Fibroblast of gingiva (primary cell): ENCODE results near the gene CD2AP.
A peak's percentile ranks its signal among the peaks of the same experiment; 100 is the strongest.

ENCODE experiments used
- DNase-seq: peaks from one replicate; pipeline ENCODE4 v3.0.0-alpha.2; 2011; ENCODE audit warnings: low read depth

CD2AP gene

DNA sequence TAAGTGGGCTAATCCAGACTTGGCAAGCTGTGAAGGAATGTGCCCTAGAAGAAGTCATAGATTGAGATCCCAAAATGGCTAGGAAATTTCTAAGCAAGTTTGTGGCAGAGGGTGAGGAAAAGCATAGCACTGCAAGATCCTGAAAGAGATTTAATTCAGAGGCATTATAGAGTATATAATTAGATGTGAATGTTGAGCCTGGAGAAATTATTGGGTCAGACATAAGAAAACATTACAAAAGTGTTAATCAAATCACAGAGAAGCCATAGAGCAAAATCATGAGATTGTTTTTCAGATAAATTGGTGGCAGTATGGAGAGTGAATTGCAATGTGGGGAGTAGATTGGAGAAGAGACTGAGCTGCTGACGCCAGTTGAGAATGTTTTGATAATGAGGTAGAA, 90.0 kb downstream of the CD2AP start:
- no peak for DNase-seq

DNA sequence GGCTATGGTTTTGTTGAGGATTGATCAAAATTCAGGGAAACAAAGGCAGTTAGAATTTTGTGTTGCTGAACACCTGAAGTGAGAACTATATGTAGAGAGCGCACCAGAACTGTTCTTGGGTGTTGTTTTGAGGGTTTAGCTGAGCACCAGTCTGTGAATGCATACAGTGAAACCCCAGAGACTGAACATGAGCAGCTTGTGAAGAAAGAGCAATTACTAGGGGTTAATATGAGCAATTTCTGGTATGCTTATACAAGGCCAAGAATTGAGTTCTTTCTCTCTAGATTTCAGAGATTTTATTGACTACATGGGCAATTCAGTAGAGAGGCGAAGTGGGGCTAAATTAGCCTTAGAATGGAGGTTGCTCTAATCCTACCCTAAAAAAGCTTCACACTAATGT, 93.9 kb downstream of the CD2AP start:
- DNase-seq: peak; percentile 7

DNA sequence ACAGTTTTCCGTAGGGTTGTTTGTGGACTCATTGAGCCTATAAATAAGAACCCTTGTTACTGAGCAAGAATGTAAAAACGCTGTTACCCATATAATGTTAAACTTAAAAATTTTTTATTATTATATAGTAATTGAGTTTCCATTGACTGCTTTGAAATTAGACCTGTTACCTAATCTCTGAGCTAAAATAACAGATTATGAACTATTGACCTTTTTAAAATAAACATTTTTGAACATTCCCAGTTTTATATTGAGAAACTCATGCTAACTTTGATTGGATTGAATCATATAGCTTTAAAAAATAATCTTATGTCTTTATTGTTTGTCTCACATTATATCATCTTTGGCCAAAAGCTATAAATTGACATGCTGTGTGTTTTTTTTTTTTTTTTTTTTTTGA, 95.5 kb downstream of the CD2AP start:
- DNase-seq: no peak

DNA sequence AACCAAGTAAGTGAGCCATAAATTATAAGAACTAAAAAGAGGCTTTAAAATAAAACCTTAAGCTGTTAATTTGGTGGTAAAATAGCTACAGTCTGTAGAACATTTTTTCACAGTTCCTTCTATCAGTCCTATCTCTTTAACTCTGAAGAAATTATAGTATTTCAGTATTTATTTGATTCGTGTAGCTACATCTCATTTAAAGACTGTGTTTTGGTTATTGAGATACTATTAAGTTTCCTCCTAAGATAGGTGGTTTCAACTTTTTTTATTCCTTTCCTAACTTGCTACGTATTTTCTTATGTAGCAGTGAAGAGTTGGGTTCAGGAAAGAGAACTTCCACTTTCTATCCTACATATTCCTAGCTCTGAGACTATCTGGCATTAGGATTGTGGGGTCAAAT, 97.2 kb downstream of the CD2AP start:
- DNase-seq: no peak

DNA sequence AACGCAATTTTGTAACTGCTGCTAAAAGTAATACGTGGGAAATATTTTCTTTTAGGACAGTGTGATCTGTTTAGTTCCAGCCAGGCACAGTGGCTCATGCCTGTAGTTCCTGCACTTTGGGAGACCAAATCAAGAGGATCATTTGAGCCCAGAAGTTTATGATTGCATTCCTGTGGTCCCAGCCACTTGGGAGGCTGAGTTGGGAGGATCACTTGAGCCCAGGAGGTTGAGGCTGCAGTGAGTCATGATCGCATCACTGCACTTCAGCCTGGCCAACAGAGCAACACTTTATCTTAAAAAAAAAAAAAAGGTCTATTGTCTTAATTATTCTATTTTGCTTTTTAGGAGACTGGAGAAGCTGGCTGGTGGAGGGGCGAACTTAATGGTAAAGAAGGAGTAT, 101.5 kb downstream of the CD2AP start:
- no peak for DNase-seq

DNA sequence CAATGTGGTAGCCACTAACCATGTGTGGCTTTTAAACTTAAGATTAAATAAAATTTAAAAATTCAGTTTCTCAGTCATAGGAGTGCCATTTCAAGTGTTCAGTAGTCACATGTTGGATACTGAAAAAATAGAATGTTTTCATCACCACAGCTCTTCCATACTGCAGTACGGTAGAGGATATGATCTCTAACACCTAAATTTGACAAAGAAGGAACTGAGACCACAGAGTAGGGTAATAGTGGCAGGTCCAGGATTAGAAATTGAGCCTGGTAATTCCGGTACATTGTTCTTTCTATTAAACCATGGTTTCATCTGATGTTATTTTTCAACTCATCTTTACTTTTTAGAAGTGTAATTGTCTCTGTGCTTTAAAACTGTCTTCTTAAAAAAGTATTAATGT, 104.0 kb downstream of the CD2AP start:
- no peak for DNase-seq

DNA sequence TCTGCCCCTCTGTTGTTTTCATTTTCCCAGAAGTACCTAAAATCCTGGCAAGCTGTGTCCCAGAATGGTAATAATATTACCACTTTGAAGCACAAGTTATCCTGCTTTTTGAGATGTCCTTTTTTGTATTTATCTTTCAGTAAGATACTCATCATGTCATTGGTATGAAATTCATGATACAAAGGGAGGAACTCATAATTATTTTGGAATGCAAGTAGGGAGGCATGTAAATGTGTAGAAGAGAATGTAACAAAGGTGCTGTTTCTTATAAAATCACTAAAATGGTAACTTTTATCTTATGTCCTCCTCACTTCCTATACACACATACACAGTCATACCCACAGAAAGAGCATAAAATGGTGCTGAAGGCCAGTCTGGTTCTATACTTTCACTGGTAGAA, 109.9 kb downstream of the CD2AP start:
- DNase-seq: no peak

DNA sequence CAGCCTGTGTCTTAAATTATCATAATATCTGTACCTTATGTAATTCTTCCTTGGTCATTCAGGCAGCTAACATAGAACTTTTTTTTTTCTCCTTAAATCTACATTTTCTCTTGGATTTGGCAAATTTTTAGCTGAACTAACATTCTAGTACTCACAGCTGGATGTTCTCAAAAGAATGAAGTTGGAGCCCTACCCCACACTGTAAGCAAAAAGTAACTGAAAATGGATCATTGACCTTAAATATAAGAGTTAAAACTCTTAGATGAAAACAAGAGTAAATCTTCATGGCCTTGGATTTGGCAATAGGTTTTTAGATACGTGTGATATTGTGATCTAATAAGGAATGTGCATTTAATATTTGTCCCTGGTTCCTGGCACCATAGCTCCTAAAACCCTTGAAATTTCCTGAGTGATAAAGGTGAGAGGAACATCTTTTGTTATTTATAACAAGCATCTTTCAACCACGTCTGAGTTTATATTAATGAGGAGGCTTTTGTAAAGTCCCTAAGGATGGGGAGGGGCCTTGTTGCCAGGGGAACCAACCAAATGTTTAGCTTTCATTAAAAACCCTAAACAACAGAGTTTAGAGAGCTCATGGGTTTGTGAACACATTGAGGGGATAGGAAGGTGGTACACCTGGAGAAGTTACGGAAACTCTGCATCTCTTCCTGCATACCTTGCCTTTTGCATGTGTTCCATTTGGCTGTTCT, 114.7 kb downstream of the CD2AP start:
- DNase-seq: no peak

DNA sequence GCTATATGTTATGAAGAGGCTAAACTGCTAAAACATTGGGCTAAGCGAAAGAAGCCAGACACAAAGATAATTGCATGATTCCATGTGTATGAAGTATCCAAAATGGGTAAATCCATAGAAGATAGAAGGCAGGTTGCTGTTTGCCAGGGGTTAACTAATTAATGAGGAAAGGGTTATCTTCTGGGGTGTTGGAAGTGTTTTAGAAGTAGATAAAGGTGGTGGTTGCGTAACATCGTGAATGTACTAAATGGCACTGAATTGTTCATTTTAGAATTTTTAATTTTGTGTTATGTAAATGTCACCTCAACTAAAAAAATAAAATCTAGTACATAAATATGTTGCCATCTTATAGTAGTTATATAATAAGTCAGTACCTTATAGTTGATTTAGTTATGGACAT, 116.4 kb downstream of the CD2AP start:
- DNase-seq: no peak

DNA sequence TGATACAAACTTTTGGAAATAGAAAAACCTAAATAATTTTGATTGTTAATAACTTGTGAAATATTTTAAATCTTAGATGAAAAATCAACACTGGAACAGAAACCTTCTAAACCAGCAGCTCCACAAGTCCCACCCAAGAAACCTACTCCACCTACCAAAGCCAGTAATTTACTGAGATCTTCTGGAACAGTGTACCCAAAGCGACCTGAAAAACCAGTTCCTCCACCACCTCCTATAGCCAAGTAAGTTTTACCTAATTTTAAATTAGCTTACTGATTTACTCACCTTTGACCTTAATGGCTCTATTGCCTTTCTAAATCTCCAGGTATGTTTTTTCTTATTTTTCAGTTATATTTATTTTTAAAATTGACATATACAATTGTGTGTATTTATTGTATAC, 118.2 kb downstream of the CD2AP start:
- DNase-seq: no peak

DNA sequence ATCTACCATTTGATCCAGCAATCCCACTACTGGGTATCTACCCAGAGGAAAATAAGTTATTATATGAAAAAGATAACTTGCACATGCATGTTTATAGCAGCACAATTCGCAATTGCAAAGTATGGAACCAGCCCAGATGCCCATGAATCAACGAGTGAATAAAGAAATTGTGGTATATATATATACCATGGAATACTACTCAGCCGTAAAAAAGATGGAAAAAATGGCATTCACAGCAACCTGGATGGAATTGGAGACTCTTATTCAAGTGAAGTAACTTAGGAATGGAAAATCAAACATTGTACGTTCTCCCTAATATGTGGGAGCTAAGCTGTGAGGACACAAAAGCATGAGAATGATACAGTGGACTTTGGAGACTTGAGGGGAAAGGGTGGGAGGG, 120.8 kb downstream of the CD2AP start:
- DNase-seq: no peak

DNA sequence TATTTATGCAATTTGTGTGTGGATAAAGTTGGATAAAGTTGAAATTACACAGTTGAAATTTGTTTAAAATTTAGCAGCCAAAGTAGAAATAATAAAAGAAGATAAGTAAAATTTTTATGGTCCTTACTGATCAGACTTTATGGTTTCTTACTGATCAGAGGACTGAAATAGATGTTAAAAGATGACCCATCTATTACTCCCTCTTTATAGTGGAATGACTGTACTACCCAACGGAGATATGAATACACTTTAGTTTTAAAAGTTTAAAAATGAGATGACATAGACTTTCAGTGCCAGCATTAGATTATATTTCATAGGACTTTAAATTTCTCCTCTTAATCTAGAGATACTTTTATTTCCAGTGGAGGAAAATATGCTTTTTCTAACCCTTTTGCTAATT, 121.9 kb downstream of the CD2AP start:
- DNase-seq: no peak

DNA sequence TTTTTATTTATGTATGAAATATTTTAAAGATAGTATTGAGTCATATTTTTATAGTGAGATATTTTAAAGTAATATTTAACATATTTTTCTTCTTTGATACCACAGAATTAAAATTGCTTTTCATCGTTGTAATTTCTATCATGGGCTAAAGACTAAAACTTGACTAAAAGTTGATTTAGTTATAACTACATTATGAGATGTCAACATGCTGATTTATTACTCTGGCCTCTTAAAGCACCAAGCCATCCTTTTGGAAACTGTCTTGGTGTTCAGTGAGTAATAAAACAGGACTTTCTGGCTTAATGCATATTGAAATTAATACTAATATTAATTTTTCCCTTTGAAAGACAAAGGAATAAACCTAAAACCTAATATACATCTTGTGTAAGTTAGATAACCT, 125.6 kb downstream of the CD2AP start:
- no peak for DNase-seq

DNA sequence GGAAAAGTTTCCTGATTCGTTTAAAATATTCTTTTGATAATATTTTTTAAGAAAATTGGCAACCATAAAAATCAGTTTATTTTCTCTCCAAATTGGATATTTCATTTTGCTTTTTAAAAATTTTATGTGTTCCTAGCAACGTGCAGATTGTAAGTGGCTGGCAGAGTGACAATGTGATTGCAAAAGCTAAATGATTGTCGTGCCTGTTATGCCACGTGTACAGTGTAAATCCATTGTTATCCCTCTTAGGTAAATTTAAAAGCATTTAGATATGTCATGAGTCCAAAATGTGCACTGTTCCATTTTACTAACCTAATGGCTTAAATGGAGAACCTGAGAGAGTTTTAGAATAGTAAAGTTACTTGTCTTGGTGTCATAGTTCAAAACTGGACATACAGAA, 126.4 kb downstream of the CD2AP start:
- peak; percentile 30 for DNase-seq

DNA sequence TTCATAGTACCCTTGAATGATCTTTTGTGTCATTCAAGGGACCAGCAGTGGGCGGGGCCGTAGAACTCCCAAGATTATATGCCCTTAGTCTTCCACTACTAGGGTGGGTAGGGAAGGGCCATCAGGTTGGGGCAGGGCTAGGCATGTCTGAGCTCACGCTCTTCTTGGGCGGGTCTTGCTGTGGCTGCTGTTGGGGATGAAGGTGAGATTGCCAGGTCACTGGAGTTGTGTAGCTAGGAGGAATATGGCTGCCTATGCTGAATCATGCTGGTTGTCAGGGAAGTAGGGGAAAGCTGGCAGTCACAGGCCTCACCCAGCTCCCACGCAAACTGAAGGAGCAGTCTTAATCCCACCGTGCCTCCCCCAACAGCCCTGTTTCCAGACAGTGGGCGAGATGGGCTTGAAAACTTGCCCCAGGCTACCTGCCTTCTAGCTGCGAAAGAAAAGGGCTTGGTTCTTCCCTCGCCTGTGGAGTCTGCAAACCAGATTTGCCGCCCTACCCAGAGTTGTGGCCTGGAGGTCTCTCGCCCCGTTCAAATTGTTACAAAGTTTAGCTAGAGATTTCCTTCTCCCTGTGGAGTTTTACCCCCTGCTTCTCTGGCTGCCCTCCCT, 144.4 kb downstream of the CD2AP start:
- no peak for DNase-seq

DNA sequence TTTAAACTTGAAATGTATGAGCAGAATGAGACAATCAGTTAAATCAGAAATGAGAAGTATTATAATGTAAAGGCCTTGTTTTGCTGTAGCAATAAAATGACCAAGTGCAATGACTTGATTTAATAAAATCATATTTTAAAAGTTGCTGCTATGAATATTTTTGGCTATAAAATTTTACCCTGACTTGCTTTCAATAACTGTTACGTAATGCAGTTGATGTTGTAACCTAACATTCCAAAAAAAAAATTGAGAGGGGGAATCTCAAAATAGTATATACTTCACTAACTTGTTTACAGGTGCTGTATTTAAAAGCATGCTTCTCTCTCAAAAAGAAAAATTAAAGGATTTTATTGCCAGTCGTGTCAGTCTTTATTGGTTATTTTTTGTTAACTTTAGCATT, 149.2 kb downstream of the CD2AP start:
- no peak for DNase-seq

DNA sequence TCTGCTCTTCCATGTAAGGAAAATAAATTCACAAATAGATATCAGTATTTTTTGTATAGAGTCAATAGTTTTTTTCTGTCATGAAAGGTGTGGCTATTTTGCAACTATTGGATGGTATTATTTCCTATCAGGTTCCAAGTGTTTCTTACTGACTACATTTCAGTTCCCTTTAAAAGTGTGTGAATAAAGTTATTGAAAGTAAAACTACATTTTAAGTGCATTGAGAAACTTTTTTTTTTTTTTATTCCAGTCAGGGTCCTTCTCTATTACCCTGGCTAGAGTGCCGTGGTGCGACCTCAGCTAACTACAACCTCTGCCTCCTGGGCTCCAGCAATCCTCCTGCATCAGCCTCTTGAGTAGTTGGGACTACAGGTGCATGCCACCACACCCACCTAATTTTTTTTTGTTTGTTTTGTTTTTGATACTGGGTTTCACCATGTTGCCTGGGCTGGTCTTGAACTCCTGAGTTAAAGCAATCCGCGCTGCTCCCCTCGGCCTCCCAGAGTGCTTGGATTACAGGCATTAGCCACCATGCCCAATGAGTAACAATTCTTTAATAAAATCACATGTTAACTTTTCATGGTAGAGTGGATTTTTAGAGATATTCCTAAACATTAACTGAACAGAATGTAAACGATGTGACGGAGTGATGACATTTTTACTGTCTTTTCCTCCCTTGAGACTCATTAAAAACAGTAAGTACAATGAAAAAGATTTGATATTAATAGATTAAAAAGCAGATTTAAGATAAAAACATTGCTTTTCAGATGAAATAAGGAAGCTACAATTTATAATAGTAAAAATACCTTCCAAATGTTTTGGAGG, 151.1 kb downstream of the CD2AP start:
- DNase-seq: no peak

DNA sequence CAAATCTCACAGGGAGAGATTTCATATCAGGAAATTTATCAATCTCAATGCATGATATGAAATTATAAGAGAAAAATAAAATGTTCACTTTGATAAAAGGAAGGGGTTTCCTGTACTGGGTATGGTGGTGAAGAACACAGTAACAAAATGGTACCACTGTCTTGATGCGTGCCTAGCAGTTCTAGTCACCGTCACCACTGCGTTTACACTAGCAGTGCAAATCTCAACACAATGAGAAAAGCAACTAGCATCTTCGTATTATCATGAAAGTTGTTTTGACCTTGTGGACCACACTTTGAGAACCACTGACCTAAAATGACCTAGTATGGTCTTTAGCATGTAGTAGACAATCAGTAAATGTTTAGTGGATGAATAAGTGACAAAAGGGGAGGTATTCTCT, 152.4 kb downstream of the CD2AP start:
- DNase-seq: no peak

DNA sequence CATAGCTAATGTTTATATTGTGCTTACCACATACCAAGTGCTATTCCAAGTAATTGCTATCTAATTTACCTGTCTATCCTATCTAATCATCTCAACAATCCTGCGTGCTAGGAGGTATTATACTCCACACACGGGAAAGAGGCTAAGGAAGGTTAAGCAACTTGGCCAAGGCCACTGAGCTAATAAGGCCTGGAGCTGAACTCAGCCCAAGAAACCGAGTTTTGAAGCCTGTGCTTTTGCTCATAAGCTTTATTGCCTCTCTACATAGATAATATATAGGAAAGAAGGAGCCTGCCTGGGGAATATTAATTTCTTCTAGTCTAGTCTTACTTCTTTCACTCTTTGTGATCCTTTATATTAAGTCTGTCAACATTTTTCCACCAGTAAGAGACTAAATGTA, 153.0 kb downstream of the CD2AP start:
- no peak for DNase-seq

DNA sequence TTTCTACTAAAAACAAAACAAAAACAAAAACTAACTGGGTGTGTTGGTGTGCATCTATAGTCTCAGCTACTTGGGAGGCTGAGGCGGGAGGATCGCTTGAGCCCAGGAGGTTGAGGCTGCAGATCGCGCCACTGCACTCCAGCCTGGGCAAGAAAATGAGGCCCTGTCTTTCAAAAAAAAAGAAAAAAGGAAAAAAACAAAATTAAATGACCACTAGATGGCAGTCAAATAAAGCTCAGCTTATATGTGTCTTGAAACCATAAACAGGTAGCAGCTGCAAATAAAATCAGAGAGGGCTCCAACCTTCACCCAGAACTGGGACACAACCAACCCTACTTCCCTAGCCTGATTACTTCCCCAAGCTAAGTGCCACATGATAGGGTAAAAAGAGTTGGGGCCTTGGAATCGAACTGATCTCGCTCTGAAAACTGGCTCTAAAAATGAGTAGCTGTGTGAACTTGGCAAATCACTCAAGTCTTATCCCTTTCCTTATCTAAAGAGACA, 153.7 kb downstream of the CD2AP start:
- peak; percentile 29 for DNase-seq

DNA sequence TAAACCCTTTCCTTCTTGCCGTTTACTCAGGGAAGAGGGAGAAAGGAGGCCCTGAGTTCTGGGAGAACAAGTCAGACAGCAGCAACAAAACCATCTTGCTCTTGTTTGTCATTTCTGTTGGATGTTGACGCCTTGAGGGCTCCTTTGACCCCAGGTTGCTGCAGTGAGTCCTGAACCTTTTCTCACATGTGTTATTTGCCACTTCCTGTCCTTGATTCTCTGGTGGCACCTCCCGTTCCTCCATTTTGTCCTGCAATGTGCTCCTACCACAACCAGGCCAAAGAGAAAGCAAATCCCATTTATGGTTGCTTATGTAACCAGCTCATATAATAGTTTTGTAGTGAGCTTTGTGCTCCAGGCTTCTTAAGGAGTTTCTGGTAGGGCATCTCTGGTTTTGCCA, 154.2 kb downstream of the CD2AP start:
- no peak for DNase-seq

DNA sequence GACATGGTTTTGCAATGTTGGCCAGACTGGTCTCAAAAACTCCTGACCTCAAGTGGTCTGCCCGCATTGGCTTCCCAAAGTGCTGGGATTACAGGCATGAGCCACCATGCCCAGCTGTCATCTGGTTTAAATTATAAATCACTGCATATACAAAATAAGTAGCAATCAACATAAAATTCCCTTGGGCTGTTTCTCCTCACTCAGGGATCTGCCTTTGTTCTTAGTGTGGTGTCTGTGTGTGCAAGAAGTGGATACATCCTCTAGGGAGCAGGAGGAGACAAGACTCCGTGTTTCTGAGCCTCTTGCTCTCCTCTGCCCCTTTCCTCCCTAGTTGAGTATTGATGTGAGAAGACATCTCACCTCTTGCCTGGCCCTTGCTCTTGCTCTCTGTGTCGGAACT, 155.6 kb downstream of the CD2AP start:
- peak; percentile 80 for DNase-seq
